H1 (cell line): ENCODE measurements around the gene TNFSF12. TPM values are rescaled to one million over a fixed set of nuclear protein-coding genes. Genes with fewer than 3 reads are reported as not detected.

ENCODE experiments used
- ASH2L ChIP-seq: fragments of 200-600, 300-600 bp; sonication (generic); IDR thresholded peaks from one replicate; pipeline ENCODE4 v1.7.1; 2017; ENCODE audit warnings: low read length
- ATF2 ChIP-seq: IDR thresholded peaks from 2 replicates; pipeline ENCODE4 v1.6.1; 2012; ENCODE audit warnings: low read length, inconsistent platforms
- BACH1 ChIP-seq: IDR thresholded peaks from 2 replicates; pipeline ENCODE4 v1.6.1; 2012; ENCODE audit warnings: low read length, improper control_type of control experiment
- CBX8 ChIP-seq: fragments of 300-800, 300-1000 bp; sonication (generic); IDR thresholded peaks from 2 replicates; pipeline ENCODE4 v1.7.1; 2016; ENCODE audit warnings: low read depth, low read length, borderline replicate concordance
- CHD1 ChIP-seq: IDR thresholded peaks from 2 replicates; pipeline ENCODE4 v1.6.1; 2012; ENCODE audit warnings: low read depth, low read length, improper control_type of control experiment
- CREB1 ChIP-seq: IDR thresholded peaks from 2 replicates; pipeline ENCODE4 v1.6.1; 2012; ENCODE audit warnings: inconsistent platforms
- CTBP2 ChIP-seq: IDR thresholded peaks from 2 replicates; pipeline ENCODE4 v1.7.0; 2011; ENCODE audit warnings: borderline replicate concordance, mild to moderate bottlenecking, moderate library complexity, mixed read lengths, low read length; ENCODE audit not compliant: insufficient read depth, insufficient read length
- EP300 ChIP-seq, 2 experiments: IDR thresholded peaks; 1 replicate in 1 of 2; 2 replicates in 1 of 2; pipeline ENCODE4 v1.6.1; 2011 to 2012; ENCODE audit warnings: low read depth in 2 of 2, low read length in 2 of 2, mild to moderate bottlenecking in 2 of 2, borderline replicate concordance in 1 of 2, inconsistent platforms in 1 of 2, moderate library complexity in 1 of 2
- EZH2 ChIP-seq: fragments of 200-600 bp; sonication (generic); IDR thresholded peaks from 2 replicates; pipeline ENCODE4 v1.7.1; 2012; ENCODE audit warnings: low read depth, mild to moderate bottlenecking, moderate library complexity, low read length, inconsistent platforms; ENCODE audit not compliant: severe bottlenecking
- GABPA ChIP-seq: IDR thresholded peaks from 2 replicates; pipeline ENCODE4 v1.6.1; 2011; ENCODE audit warnings: mild to moderate bottlenecking, low read length, moderate library complexity, borderline replicate concordance; ENCODE audit not compliant: insufficient read depth
- JUN ChIP-seq: IDR thresholded peaks from 2 replicates; pipeline ENCODE4 v1.6.1; 2011; ENCODE audit warnings: low read depth, mild to moderate bottlenecking, improper control_type of control experiment, low read length
- KDM5A ChIP-seq: fragments of 200-600 bp; IDR thresholded peaks from 2 replicates; pipeline ENCODE4 v1.7.1; 2012; ENCODE audit warnings: mild to moderate bottlenecking, low read length, inconsistent platforms, mixed read lengths
- NANOG ChIP-seq: IDR thresholded peaks from 2 replicates; pipeline ENCODE4 v1.6.1; 2011; ENCODE audit warnings: low read length, low read depth, mild to moderate bottlenecking, inconsistent platforms; ENCODE audit not compliant: insufficient read depth, poor library complexity, severe bottlenecking
- POLR2AphosphoS5 ChIP-seq: IDR thresholded peaks from 2 replicates; pipeline ENCODE4 v1.6.1; 2011; ENCODE audit warnings: low read depth, low read length
- POU5F1 ChIP-seq: IDR thresholded peaks from 2 replicates; pipeline ENCODE4 v1.6.1; 2011; ENCODE audit warnings: low read depth, mild to moderate bottlenecking, low read length, moderate library complexity
- RAD21 ChIP-seq, 2 experiments: IDR thresholded peaks in 1 of 2; conservative IDR thresholded peaks in 1 of 2; 2 replicates each; pipeline ENCODE4 v1.6.1; 2011; ENCODE audit warnings: low read depth in 2 of 2, low read length in 2 of 2, improper control_type of control experiment in 1 of 2, inconsistent platforms in 1 of 2, mild to moderate bottlenecking in 1 of 2, moderate library complexity in 1 of 2
- RBBP5 ChIP-seq: IDR thresholded peaks from 2 replicates; pipeline ENCODE4 v1.7.1; 2012; ENCODE audit warnings: low read depth, mild to moderate bottlenecking, inconsistent platforms, low read length, moderate library complexity, borderline replicate concordance
- RFX5 ChIP-seq: IDR thresholded peaks from 2 replicates; pipeline ENCODE4 v1.6.1; 2011; ENCODE audit warnings: low read depth, low read length, improper control_type of control experiment, borderline replicate concordance
- SAP30 ChIP-seq: fragments of 300-600 bp; sonication (generic); IDR thresholded peaks from 2 replicates; pipeline ENCODE4 v1.7.1; 2012; ENCODE audit warnings: low read length, moderate library complexity, mild to moderate bottlenecking, inconsistent platforms; ENCODE audit not compliant: insufficient read depth, insufficient replicate concordance
- SIN3A ChIP-seq, 2 experiments: IDR thresholded peaks in 1 of 2; conservative IDR thresholded peaks in 1 of 2; 2 replicates each; pipeline ENCODE4 v1.6.1; 2011 to 2012; ENCODE audit warnings: low read length in 2 of 2, improper control_type of control experiment in 1 of 2, low read depth in 1 of 2, mild to moderate bottlenecking in 1 of 2
- SIRT6 ChIP-seq: IDR thresholded peaks from one replicate; pipeline ENCODE4 v1.7.1; 2012; ENCODE audit warnings: low read length, inconsistent platforms
- SP1 ChIP-seq: IDR thresholded peaks from 2 replicates; pipeline ENCODE4 v1.6.1; 2011; ENCODE audit warnings: low read depth, low read length
- SP4 ChIP-seq: IDR thresholded peaks from 2 replicates; pipeline ENCODE4 v1.6.1; 2012; ENCODE audit warnings: low read length, inconsistent platforms
- TBP ChIP-seq: IDR thresholded peaks from 2 replicates; pipeline ENCODE4 v1.6.1; 2011; ENCODE audit warnings: low read depth, low read length, improper control_type of control experiment
- TCF12 ChIP-seq: IDR thresholded peaks from 2 replicates; pipeline ENCODE4 v1.6.1; 2011; ENCODE audit warnings: low read depth, mild to moderate bottlenecking, low read length
- polyA plus RNA-seq, 7 experiments: library from polyadenylated mRNA; depleted of rRNA in 3 of 7; stranded (reverse) in 5 of 7; unstranded in 2 of 7; fragments of >200 nt in 5 of 7; fragments of 200-250 nt in 2 of 7; gene quantifications; 1 replicate in 5 of 7; 2 replicates in 1 of 7; 4 replicates in 1 of 7; pipeline versions ENCODE4 v1.2.1 to v1.2.3, GENCODE V29; 2011 to 2013; ENCODE audit warnings: missing spikeins in 2 of 7, mixed read lengths in 2 of 7
- total RNA-seq: library from RNA; stranded (reverse); fragmentation: NEBNext Ultra II Directional; extraction: Animal tissue kit (Norgen Biotek cat#: 25700); gene quantifications from 2 replicates; pipeline ENCODE4 v1.2.1, GENCODE V29; 2021

TNFSF12 gene
- total and polyA plus RNA-seq, 2 of the 8 experiments (the other 6 are each of a cell fraction or from before 2014, with no cell fraction given), result 7.2 to 9.6 TPM

DNA sequence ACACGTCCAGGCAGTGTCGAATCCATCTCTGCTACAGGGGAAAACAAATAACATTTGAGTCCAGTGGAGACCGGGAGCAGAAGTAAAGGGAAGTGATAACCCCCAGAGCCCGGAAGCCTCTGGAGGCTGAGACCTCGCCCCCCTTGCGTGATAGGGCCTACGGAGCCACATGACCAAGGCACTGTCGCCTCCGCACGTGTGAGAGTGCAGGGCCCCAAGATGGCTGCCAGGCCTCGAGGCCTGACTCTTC lies 23.4 kb downstream of the TNFSF12 start (continued):
- TF ChIP-seq EZH2 (no peak), RBBP5 (no peak), EP300 (IDR thresholded peaks at IDR 0.05; ENCODE audit: borderline replicate concordance in 1 of 2, low read depth in 2 of 2, low read length in 2 of 2) (no peak), SP1 (no peak), ATF2 (no peak), TBP (no peak), KDM5A (no peak), SIN3A (conservative IDR thresholded peaks at IDR 0.05 in 1 of 2, IDR thresholded peaks at IDR 0.05 in 1 of 2; ENCODE audit: low read depth in 1 of 2, low read length in 2 of 2) (peak; percentile 80 to 84; a peak in 2 of 4 replicates), POLR2AphosphoS5 (no peak; the same call in 1 of the 2 replicates), POU5F1 (no peak), RFX5 (no peak), CBX8 (no peak), SIRT6 (no peak), NANOG (no peak), CTBP2 (no peak), BACH1 (no peak), SP4 (no peak), RAD21 (IDR thresholded peaks at IDR 0.05 in 1 of 2, conservative IDR thresholded peaks at IDR 0.05 in 1 of 2; ENCODE audit: low read depth in 2 of 2, low read length in 2 of 2) (no peak), JUN (no peak), GABPA (no peak), ASH2L (no peak), SAP30 (no peak), TCF12 (no peak), CREB1 (no peak), CHD1 (no peak)
